ENCODE measurements around the gene IL1RAPL1. TPM values are rescaled to one million over a fixed set of nuclear protein-coding genes. Genes with fewer than 3 reads are reported as not detected.

The IL1RAPL1 gene
- polyA plus RNA-seq, 1 donor from 2014 or later = not detected

DNA sequence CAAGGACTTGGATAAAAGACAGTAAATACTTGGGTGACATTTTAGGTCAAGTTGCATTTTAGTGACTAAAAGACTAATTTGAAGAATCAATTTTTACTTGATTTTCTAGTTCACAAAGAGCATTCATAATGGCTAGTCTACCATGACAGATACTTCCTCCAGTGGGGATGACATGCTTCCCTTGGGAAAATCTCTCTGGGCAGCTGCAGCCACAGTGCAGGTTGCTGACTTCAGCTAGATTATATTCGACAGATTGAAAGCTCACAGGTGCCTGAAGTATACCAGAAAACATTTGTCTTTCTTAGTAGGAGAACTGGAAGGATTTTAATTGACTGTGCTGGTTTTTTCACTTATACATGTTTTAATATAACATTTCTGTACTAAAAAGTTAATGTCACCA, 1418.6 kb downstream of the IL1RAPL1 start:
- Histone ChIP-seq H3K4me3 (ENCODE audit: low read length) (no peak overlapping the region), H4K20me1 (ENCODE audit: insufficient read depth) (no peaks in the 10 kb centered on the region), H3K27ac (ENCODE audit: low read length) (no peak overlapping the region), H3K9me2 (ENCODE audit: insufficient read depth, low read length) (no peaks in the 10 kb centered on the region), H3K9me3 (ENCODE audit: low read length) (no peaks in the 10 kb centered on the region), H3K36me3 (ENCODE audit: insufficient read depth, low read length) (no peaks in the 10 kb centered on the region), H3K79me2 (replicated peaks; ENCODE audit: insufficient read depth, low read length) (no peaks in the 10 kb centered on the region), H3K4me2 (ENCODE audit: low read length) (no peak overlapping the region), H3K9ac (ENCODE audit: low read length) (no peak overlapping the region), H3F3A (ENCODE audit: insufficient read depth, low read length, poor library complexity, severe bottlenecking) (no peaks in the 10 kb centered on the region), H3K27me3 (ENCODE audit: insufficient read depth, low read depth, low read length) (no peaks in the 10 kb centered on the region), H2AFZ (ENCODE audit: low read depth, low read length) (no peak overlapping the region)
- TF ChIP-seq RAD21 (conservative IDR thresholded peaks at IDR 0.05) (no peak), REST (IDR thresholded peaks at IDR 0.05; ENCODE audit: borderline replicate concordance) (no peak)

Small RNA genes lying within 50 kb of the gene (small RNA-seq; reads per million reads assigned to genes)
- gene MIR4666B (0 reads per million in 3 experiments), gene RF00284 (0 to 0.07 (median 0) reads per million in 3 experiments), gene RNA5SP500 (0 to 0.08 (median 0.03) reads per million in 3 experiments)
